CD14-positive monocyte (primary cell): ENCODE measurements around the gene ASPA. TPM values are rescaled to one million over a fixed set of nuclear protein-coding genes. Genes with fewer than 3 reads are reported as not detected.

ENCODE experiments used
- DNase-seq, 3 donors: peaks; one replicate each; pipeline ENCODE4 v3.0.0-alpha.2; 2011 to 2022
- H2AFZ ChIP-seq: 2 replicates; pipeline ENCODE4 v1.6.0; 2012; ENCODE audit warnings: mild to moderate bottlenecking, low read depth, low read length, inconsistent platforms; ENCODE audit not compliant: insufficient read depth, poor library complexity, severe bottlenecking
- H3K27ac ChIP-seq, 2 donors: 1 replicate in 1 of 2; 2 replicates in 1 of 2; pipeline ENCODE4 v1.5.1; 2012 to 2013; ENCODE audit warnings: low read length in 2 of 2, control low read depth in 1 of 2, inconsistent platforms in 1 of 2, low read depth in 1 of 2, mild to moderate bottlenecking in 1 of 2
- H3K27me3 ChIP-seq, 2 donors: one replicate each; pipeline versions ENCODE4 v1.6.0 to v1.6.1; 2011 to 2013; ENCODE audit warnings: low read length in 2 of 2; ENCODE audit not compliant: control insufficient read depth in 2 of 2, insufficient read depth in 2 of 2
- H3K36me3 ChIP-seq, 2 donors: replicated peaks in 1 of 2; 1 replicate in 1 of 2; 2 replicates in 1 of 2; pipeline versions ENCODE4 v1.5.1 to v1.6.1; 2012 to 2013; ENCODE audit warnings: low read length in 2 of 2, control low read depth in 1 of 2, inconsistent platforms in 1 of 2, mild to moderate bottlenecking in 1 of 2; ENCODE audit not compliant: insufficient read depth in 2 of 2, control insufficient read depth in 1 of 2
- H3K4me1 ChIP-seq, 2 donors: 1 replicate in 1 of 2; 2 replicates in 1 of 2; pipeline versions ENCODE4 v1.5.1 to v1.6.1; 2012 to 2013; ENCODE audit warnings: low read length in 2 of 2, control low read depth in 1 of 2, inconsistent platforms in 1 of 2, mild to moderate bottlenecking in 1 of 2, moderate library complexity in 1 of 2; ENCODE audit not compliant: insufficient read depth in 2 of 2, control insufficient read depth in 1 of 2
- H3K4me2 ChIP-seq: replicated peaks from 2 replicates; pipeline ENCODE3; 2012; ENCODE audit warnings: low read length, moderate library complexity, mild to moderate bottlenecking; ENCODE audit not compliant: poor library complexity, severe bottlenecking; ENCODE audit errors: extremely low read depth
- H3K4me3 ChIP-seq, 3 experiments: fragments of 200-600 bp in 1 of 3; sonication (generic) in 1 of 3; replicated peaks in 1 of 3; 1 replicate in 2 of 3; 2 replicates in 1 of 3; pipeline ENCODE4 v1.5.1; 2011 to 2013; ENCODE audit warnings: low read length in 3 of 3, mild to moderate bottlenecking in 3 of 3, control low read depth in 2 of 3, low read depth in 2 of 3, inconsistent platforms in 1 of 3, moderate library complexity in 1 of 3
- H3K79me2 ChIP-seq: 2 replicates; pipeline ENCODE4 v1.6.0; 2012; ENCODE audit warnings: mild to moderate bottlenecking, control low read depth, inconsistent platforms, low read length, moderate library complexity; ENCODE audit not compliant: insufficient read depth
- H3K9ac ChIP-seq: 2 replicates; pipeline ENCODE4 v1.6.0; 2017; ENCODE audit warnings: low read length, mild to moderate bottlenecking; ENCODE audit not compliant: insufficient read depth, poor library complexity, severe bottlenecking
- H3K9me3 ChIP-seq, 2 donors: replicated peaks in 1 of 2; 1 replicate in 1 of 2; 2 replicates in 1 of 2; pipeline versions ENCODE4 v1.5.1 to v1.6.1; 2012 to 2013; ENCODE audit warnings: low read length in 2 of 2, control low read depth in 1 of 2; ENCODE audit not compliant: control insufficient read depth in 1 of 2, insufficient read depth in 1 of 2
- H4K20me1 ChIP-seq: 2 replicates; pipeline ENCODE4 v1.6.0; 2012; ENCODE audit warnings: mild to moderate bottlenecking, low read length, control low read depth, moderate library complexity; ENCODE audit not compliant: insufficient read depth
- H3K27ac Mint-ChIP-seq, 7 donors: one replicate each; pipeline ENCODE4 v1.8.0; 2020; ENCODE audit warnings: mild to moderate bottlenecking in 7 of 7, mixed read lengths in 7 of 7, moderate library complexity in 6 of 7, inconsistent platforms in 2 of 7
- H3K27me3 Mint-ChIP-seq, 3 donors: one replicate each; pipeline ENCODE4 v1.8.0; 2021 to 2022; ENCODE audit warnings: low read depth in 3 of 3, mild to moderate bottlenecking in 3 of 3, mixed read lengths in 3 of 3, moderate library complexity in 3 of 3, inconsistent platforms in 1 of 3
- H3K36me3 Mint-ChIP-seq, 2 donors: one replicate each; pipeline ENCODE4 v1.8.0; 2020; ENCODE audit warnings: mixed read lengths in 2 of 2, inconsistent platforms in 1 of 2, mild to moderate bottlenecking in 1 of 2
- H3K4me1 Mint-ChIP-seq: one replicate; pipeline ENCODE4 v1.8.0; 2020; ENCODE audit warnings: mild to moderate bottlenecking, mixed read lengths
- H3K4me3 Mint-ChIP-seq, 2 donors: one replicate each; pipeline ENCODE4 v1.8.0; 2020; ENCODE audit warnings: mild to moderate bottlenecking in 2 of 2, mixed read lengths in 2 of 2, moderate library complexity in 1 of 2
- H3K9me3 Mint-ChIP-seq, 7 donors: one replicate each; pipeline ENCODE4 v1.8.0; 2020 to 2022; ENCODE audit warnings: mixed read lengths in 7 of 7, mild to moderate bottlenecking in 6 of 7, moderate library complexity in 6 of 7, inconsistent platforms in 2 of 7
- WGBS: methylation state at CpG from one replicate; pipeline ENCODE4 v1.1.5; 2013; ENCODE audit warnings: missing lambda C conversion rate; ENCODE audit not compliant: insufficient coverage; 5-methylcytosine and 5-hydroxymethylcytosine counted together
- intact Hi-C, 2 donors: fragments of 100-400 bp; cut with micrococcal nuclease; formaldehyde crosslinking; loops; one replicate each; pipeline versions ENCODE4 v1.15.0 to v1.15.1; 2023
- polyA plus RNA-seq, 3 donors: library from polyadenylated mRNA; depleted of rRNA in 1 of 3; unstranded in 2 of 3; stranded (reverse) in 1 of 3; fragments of 300-500 nt in 2 of 3; fragments of >200 nt in 1 of 3; fragmentation: Illumina TruSeq in 2 of 3; gene quantifications; 1 replicate in 2 of 3; 2 replicates in 1 of 3; pipeline ENCODE4 v1.2.3, GENCODE V29; 2012 to 2021
- TF ChIP-seq, protein P1 (sequence below): fragments of 200-600 bp; IDR thresholded peaks from one replicate; pipeline ENCODE4 v1.8.0; 2022; ENCODE audit warnings: antibody characterized with exemption, mild to moderate bottlenecking

The ASPA gene
- polyA plus RNA-seq, 3 donors = not detected

DNA sequence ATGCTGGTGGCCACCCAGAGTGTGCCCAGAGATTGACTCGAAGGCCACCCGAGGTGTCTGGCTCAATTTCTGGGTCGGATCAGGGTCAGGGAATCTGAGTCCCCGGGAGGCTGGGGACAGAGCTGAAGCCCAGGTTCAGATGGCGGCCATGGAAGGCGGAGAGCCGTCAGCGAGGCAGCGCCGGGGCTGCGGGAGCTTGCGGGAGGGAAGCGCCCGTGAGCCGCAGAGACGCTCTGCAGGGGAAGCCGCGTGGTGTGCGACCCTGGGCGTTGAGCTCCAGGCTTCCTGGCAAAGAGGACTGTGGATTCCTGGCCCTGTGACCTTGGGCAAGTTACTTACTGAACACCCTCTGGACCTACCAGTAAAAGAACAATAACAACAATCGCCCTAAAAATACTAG, 3.7 kb upstream of the ASPA start:
- H3K4me3 Mint-ChIP-seq = no peak overlapping the region
- H3K27me3 Mint-ChIP-seq = peaks cover 0 to 6% (median 4%) of the 10 kb centered on the region in 3 donors
- Histone ChIP-seq H3K9me3 (peaks cover 0 to 3% of the 10 kb centered on the region in 2 donors), H3K4me3 (no peak overlapping the region), H4K20me1 (no peaks in the 10 kb centered on the region), H2AFZ (no peak overlapping the region), H3K27ac (no peak overlapping the region), H3K4me2 (no peak overlapping the region), H3K9ac (no peak overlapping the region), H3K79me2 (no peaks in the 10 kb centered on the region), H3K36me3 (no peaks in the 10 kb centered on the region), H3K27me3 (no peaks in the 10 kb centered on the region), H3K4me1 (no peaks in the 10 kb centered on the region)
- no peaks in the 10 kb centered on the region for H3K36me3 Mint-ChIP-seq
- no peak overlapping the region for H3K27ac Mint-ChIP-seq
- intact Hi-C loops = no loop called here
- peaks cover 5% of the 10 kb centered on the region for H3K4me1 Mint-ChIP-seq
- H3K9me3 Mint-ChIP-seq = peaks cover 3 to 18% (median 9%) of the 10 kb centered on the region in 7 donors
- no peak for DNase-seq
- TF ChIP-seq, protein P1, sequence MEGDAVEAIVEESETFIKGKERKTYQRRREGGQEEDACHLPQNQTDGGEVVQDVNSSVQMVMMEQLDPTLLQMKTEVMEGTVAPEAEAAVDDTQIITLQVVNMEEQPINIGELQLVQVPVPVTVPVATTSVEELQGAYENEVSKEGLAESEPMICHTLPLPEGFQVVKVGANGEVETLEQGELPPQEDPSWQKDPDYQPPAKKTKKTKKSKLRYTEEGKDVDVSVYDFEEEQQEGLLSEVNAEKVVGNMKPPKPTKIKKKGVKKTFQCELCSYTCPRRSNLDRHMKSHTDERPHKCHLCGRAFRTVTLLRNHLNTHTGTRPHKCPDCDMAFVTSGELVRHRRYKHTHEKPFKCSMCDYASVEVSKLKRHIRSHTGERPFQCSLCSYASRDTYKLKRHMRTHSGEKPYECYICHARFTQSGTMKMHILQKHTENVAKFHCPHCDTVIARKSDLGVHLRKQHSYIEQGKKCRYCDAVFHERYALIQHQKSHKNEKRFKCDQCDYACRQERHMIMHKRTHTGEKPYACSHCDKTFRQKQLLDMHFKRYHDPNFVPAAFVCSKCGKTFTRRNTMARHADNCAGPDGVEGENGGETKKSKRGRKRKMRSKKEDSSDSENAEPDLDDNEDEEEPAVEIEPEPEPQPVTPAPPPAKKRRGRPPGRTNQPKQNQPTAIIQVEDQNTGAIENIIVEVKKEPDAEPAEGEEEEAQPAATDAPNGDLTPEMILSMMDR = no peak
- WGBS = 96% methylated on average over 20 of the region's 21 CpGs

DNA sequence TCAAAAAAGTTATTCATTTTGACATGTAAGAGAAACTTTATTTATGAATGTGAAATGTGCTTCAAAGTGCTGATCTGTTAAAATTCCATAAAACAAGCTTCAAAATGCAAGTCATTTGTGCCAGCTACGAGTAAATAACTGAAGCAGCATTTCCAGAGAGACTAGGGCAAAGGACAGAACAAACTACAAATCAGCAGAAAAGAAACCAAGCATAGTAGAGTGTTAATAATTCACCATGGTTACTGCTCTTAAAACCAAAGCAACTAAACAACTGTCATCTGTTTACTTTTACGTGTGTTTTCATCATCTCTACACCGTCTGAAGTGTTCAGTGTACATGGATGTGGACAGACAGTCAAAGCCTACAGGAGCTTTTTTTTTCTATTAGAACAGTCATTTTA, 1.6 kb upstream of the ASPA start:
- no CpG with 5 or more reads among the region's 3 CpGs for WGBS

More for the DNA sequence above, 1.6 kb upstream of the ASPA start:
- H3K4me1 Mint-ChIP-seq = peaks cover 5% of the 10 kb centered on the region
- H3K9me3 Mint-ChIP-seq = peaks cover 3 to 18% (median 9%) of the 10 kb centered on the region in 7 donors
- Histone ChIP-seq H3K27me3 (no peaks in the 10 kb centered on the region), H2AFZ (no peak overlapping the region), H3K27ac (no peak overlapping the region), H4K20me1 (no peaks in the 10 kb centered on the region), H3K9ac (no peak overlapping the region), H3K4me2 (no peak overlapping the region), H3K4me1 (no peaks in the 10 kb centered on the region), H3K79me2 (no peaks in the 10 kb centered on the region), H3K36me3 (no peaks in the 10 kb centered on the region), H3K9me3 (peaks cover 0 to 3% of the 10 kb centered on the region in 2 donors), H3K4me3 (no peak overlapping the region)
- DNase-seq = no peak
- no peaks in the 10 kb centered on the region for H3K36me3 Mint-ChIP-seq
- H3K4me3 Mint-ChIP-seq = no peak overlapping the region
- TF ChIP-seq, protein P1 = no peak
- H3K27ac Mint-ChIP-seq = no peak overlapping the region
- intact Hi-C loops = no loop called here
- H3K27me3 Mint-ChIP-seq = peaks cover 2 to 9% (median 6%) of the 10 kb centered on the region in 3 donors
